NCI-H510A treated with DMSO at 0.1 percent for 48 hours (cell line): Measurements from ENCODE around the gene ZNF283.

Experiments used
- DNase-seq: peaks from one replicate; lab custom pipeline; 2025; lab: John Stamatoyannopoulos, UW

The ZNF283 gene

DNA sequence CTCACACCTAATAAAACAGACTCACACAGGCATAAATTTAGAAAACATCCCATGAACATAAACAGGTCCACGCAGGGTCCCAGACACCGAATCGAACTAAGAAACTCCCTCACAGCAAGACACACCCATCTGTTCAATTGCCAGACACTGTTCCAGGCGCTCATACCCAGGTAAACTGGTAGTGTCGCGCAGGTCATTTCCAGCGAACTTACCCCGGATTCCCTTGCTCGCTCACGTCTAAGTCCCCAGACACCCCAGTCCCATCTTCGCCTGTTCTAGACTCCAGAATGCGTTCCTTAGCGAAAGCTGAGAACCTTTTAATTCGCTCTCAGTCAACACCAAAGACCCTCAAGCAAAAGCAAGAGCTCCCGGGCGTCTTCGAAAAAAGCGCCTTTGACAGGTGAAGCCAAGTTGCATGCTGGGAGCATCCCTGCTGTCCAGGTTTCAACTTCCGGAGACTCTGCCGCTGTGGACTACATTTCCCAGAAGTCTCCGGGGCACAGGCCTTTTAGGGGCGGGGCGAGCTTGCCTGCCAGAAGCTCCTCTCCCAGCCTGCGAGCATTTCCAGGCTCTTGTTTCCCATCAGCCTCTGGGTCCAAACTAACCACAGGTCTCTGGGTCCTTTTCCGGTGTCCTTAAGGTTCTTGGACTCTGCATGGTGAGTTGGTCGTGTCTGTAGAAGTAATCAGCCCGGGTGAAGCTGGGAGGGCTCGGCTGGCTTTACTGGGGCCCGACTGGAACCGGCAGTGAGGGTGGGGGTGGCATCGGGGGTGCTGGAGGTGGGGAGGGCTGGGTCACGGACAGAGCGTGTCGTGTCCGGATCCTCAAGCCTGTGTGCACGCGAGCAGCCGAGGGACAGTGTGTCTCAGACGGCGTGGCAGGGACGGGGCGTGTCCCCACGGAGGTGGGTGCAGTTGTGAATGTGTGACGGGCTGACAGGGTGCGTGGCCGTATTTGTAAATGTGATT lies at the start of gene ZNF283:
ZNF283 (plus strand) TSS at position 535 of the 968 bp plus-strand sequence. CDS start 6,184 bp downstream, outside the sequence.
- DNase-seq = peak; percentile 75

DNA sequence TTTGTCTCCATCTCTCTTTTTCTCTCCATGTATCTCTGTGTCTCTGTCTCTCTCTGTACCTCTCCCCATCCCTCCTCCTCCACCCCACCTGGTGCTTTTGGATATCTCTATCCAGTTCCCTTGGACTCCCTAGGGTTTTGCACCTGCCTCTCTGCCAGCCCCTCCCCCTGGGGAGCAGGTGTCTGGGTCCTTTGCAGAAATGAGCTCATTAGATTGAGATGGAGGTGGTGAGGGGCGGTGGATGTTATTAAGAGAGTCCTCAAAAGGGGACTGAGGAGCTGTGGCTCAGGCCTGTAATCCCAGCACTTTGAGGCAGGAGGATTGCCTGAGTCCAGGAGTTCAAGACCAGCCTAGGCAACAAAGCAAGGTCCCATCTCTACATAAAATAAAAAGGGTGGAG lies 48.5 kb upstream of the ZNF283 start:
- peak; percentile 79 for DNase-seq

DNA sequence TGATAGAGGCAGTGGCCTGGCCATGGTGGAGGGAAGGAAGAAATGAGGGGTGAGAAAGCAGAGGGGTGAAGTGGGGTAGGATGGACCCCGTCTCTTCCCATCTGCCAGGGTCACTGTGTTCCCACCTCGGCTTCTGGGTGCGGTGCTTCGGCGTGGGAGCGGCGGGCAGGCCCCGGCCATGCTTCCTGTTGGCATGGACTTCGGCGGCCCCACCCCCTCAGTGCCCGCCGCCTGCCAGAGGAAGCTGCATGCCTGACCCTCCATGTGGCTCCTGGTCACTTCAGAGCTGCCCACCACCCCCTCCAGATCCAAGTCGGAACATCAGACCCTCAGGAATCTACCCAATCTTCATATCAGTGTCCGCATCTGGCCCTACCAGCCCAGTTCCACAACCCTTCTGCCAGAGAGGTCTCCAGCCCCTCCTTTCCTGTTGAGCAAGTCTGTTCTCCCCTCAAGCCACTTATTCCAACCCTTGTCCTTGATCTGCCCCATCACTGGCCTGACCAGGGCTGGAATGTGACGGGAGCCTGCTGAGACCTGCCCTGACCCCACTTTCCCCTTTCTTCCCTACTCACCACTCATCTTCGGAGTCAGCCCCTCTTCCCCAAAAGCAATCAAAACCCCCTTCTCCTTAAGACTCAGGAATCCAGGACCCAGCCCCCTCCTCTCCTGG lies 47.8 kb upstream of the ZNF283 start:
- DNase-seq = no peak

DNA sequence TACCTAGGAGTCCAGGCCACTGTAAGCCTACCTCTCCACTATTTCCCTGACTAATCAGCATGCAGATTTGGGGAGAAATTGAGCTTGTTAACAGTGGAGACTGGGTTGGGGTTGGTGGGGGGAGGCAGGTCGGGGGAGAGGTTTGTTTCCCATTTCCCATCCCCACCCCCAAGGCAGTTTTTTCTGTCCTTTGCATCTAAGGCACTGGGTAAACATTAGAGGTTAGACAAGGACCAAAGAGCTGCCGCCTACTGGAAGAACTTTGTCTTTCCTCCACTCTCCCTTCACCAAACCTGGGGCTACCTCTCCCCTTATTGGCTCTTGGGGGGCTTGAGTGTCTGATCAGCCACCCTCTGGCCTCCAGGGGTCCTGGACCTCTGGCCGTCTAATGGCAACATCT lies 47.3 kb upstream of the ZNF283 start:
- no peak for DNase-seq

DNA sequence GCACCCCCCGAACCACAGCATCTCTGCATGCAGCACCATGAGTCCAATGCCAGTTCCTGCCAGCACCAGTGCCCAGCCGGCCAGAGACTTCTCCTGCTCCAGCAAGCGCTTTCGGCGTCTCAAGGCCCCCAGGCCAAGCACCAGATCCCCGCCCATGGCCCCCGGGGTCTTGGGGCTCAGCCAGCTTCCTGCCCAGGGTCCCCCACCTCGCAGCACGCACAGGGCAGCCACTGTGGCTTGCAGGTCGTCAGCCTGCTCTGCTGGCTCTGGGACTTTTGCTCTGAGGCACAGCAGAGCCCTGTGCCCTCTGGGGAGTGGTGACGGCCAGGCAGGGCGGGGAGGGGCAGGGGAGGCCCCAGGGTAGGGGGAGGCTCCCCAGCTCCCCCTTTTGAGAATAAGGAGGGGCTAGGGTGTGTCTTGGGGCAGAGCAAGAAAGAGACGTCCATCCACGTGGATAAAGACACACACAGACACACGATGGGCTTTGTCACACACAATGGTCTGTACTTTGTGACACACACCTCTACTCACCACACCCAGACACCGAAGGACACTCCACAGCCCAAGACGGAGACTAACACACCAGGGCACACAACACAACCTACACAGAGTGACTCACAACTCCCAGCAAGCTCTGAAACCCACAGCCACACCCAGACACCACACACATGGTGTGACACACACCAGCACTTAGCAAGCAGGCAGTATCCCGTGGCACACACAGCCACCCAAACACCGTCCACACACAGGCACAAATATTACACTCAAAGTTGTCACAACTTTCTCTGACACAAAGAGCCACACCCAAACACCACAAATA lies 46.2 kb upstream of the ZNF283 start, which contains the start of gene KCNN4:
KCNN4 (minus strand) TSS at position 268 of the 820 bp plus-strand sequence; CDS start at position 156, 112 bp downstream.
- DNase-seq = no peak

DNA sequence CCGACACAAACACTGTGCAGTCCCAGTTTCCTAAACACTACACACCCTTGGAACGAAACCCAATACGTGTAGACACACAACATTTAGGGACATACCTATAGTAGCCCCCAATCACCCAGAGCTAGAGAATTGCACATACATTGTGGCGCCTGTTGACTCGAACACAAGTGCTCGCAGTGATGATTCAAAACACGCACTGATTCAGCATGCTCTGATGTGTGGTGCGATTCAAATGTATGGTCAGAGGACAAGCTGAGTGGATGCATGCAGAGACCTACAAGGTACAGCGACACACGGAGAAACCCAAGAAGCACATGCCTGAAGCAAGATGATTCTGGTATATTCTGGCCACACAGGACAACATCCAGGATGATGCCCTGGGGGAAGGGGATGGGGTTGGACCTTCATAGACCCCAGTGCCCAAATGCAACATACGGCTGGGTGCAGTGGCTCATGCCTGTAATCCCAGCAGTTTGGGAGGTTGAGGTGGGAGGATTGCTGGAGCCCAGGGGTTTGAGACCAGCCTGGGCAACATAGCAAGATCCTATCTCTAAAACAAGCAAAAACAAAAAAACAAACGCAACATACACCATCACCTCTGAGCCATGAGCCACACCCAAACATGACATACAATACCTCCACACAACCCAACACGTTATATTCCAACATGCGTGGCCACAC lies 45.4 kb upstream of the ZNF283 start:
- no peak for DNase-seq

DNA sequence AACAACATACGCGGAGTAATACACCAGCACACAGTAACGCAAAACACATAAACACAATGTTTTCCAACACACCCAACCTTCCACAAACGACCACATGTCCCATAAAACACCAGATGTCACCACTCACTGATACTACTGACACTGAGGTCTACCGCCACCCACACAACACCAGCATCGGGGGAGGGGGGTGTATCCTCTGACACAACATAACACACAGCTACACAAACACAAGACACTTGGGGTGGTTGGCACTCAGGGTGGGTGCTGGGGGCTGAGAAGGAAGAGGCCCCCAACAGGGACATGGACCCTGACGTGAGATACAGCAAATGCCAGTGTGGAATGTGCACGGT lies 44.8 kb upstream of the ZNF283 start:
- no peak for DNase-seq

DNA sequence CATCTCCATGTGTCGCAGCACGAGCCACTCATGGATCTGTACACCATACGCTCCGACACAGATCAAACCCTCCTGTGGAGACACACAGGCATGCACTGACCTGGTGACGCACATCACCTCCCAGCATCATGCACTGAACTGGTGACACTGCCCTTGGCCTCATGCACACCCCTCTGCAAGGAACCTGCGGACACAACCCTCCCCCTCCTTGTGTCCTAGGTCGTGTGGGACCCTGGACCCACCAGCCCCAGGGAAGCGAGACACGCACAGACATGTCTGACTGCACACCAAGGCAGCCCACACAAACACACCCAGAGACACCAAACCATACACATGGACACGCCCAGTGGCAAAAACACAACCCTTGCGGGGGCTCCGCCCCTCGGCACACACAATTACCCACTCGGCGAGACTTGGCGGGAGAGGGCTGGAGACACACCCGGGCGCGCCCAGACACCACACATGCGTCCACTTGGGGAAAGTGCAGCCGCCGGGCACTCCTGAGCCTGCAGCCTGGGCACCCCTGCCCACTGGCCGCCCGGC lies 44.4 kb upstream of the ZNF283 start:
- no peak for DNase-seq

DNA sequence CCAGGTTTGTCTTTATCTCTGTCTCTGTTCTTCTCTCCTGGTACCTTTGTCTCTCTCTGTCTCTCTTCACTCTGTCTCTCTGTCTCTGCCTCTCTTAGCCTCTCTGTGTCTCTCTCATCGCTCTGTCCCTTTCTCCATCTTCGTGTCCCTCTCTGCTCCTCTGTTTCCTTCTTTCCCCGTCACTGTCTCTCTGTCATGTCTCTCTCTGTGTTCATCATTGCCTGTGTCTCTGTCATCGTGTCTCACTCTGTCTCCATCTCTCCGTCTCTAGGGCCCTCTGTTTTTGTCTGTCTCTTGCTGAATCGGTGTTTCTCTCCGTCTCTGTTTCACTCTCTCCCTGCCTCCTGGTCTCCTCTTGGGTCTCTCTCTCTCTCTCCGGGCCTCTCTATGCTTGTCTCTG lies 43.5 kb upstream of the ZNF283 start:
- DNase-seq = no peak

DNA sequence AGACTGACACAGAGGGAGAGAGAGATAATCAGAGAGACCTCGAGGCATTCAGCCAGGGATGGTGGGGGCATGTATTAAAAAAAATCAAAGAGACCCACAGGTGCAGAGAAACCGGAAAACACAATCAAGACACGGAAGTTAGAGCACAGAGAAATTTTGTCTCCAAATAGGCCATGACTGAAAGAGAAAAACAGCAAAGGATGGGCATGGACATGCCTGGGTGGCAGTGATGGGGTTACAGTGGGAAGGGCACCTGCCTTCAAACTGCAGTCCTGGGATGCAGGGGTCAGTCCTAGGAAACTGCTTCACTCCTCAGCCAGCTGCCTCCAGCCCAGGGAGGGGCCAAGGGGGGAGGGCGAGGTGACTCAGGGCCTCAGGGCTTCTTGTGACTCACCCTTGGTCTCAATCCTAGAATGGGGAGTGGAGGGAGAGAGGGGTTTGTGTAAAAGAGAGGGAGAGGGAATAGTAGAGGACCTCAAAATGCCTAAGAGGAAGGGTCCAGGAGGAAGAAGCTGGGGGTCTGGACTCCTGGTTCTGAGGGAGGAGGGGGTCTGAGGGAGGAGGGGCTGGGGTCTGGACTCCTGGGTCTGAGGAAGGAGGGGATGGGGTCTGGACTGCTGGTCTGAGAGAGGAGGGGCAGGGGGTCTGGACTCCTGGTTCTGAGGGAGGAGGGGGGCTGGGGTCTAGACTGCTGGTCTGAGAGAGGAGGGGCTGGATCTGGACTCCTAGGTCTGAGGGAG lies 42.7 kb upstream of the ZNF283 start:
- no peak for DNase-seq

DNA sequence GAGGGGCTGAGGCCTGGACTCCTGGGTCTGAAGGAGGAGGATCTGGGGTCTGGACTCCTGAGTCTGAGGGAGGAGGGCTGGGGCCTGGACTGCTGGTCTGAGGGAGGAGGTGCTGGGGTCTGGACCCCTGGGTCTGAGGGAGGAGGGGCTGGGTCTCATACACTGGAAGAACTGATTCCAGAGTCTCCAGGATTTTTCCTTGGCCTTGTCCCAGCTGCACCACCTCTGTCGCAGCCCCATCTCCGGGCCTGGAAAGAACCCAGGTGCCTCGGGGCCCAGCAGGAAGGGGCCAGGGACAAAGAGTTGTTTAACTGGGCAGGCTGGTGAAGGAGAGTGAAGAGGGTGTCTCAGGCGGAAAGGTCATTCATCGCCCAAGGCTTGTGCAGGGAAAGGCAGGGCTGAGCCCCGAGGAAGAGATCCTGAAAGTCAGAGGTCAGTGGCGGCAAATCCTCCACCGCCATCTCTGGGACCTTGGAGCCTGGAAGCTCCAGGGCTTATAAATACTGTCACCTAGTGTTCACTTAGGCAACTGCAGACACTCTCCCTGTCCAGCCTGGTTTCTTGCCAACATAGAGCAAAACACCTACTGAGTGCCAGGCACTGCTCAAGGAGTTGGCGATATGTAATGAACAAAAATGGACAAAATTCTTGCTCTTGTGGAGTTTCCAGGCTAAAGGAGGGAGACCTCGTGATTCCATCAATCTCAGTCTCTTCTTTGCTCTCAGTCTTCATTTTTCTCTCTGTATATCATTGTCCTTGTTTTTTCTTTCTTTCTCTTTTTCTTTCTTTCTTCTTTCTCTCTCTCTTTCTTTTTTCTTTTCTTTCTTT lies 41.9 kb upstream of the ZNF283 start:
- peak; percentile 53 for DNase-seq

DNA sequence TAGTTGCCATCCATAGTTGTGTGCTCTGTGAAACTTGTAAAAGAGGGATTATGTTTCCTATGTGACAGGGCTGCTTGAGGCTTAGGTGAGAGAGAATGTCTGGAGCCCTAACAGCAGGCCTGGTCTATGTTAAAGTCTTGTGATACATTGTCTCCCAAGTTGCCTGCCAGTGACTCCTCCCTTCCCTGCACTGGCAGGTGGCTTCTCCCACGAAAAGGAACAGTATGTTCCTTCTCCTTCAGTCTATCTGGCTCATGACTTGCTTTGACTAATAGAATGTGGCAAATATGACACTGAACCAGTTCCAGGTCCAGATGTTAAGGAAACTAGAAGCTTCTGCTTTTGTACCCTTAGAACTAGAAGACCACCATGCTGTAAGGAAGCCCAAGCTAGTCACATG lies 40.5 kb upstream of the ZNF283 start:
- DNase-seq = no peak

DNA sequence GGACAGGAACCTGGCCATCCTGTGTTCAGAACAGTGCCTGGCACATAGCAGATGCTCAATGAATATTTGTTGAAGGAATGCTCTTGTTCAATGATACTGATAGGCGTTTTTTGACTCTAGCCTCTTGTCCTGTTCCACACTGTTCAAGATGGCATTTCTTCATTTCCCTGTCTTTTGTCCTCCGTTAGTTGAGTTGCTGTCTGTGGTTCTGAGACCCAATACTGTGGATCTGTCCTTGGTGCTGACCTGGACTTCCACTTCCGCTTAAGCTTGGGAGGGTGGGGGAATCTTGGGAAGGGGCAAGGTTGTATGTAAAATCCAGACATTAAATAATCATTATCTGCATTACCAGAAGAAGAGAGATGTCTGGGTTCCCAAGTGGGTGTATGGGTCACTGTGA lies 38.1 kb upstream of the ZNF283 start:
- DNase-seq = no peak

DNA sequence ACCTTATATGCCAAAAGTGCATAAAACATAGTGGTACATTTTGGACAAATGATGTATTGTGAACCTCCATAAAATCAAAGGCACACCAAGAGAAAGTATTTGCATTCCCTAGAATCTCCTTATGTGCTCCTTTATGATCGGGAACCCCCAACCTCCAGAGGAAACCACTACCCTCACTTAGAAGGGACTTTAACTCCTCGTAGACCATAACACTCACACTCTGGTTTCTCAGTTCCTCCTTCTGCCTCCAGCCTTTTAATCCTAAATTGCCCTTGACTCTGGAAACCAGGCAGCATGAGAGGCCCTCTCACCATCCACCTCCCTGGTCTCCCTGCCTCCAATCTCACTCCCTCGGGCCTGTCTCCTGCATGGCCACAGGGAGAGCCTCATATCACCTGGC lies 36.5 kb upstream of the ZNF283 start:
- DNase-seq = no peak

DNA sequence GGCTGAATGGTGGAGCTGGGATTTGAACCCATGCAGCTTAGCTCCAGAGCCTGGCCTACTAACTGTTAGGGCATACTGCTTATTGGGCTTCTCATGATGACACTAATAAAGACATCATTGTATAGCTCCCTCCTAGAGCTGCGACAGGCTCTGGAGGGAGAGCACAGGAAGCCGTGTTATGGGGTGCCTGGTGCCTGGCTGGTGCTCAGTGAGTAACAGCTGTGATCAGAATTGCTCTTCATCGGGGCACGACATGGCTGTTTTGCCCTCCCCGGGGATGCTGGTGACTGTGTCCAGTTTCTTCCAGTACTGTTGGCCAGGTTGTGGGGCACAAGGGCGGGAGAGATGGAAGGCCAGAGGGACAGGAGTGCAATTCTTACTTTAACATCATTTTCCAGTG lies 30.0 kb upstream of the ZNF283 start:
- no peak for DNase-seq

DNA sequence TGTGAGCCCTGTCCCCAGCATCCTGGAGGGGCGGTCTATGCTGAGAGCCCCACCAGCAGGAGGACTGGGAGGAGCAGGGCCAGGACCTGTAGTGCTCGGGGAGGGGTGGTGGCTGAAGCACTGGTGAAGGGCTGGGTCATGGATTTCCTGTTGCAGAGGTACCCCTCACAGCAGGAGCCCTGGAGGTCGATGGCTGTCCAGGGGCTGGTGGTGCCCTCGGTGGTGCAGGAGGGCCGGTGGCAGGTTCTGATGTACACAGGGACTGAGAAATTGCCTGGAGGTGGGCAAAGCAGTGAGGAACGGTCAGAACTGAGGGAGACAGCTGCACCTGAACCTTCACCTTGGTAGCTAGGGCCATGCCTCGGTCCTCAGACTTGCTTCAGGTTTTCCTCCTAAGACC lies 29.6 kb upstream of the ZNF283 start:
- no peak for DNase-seq

DNA sequence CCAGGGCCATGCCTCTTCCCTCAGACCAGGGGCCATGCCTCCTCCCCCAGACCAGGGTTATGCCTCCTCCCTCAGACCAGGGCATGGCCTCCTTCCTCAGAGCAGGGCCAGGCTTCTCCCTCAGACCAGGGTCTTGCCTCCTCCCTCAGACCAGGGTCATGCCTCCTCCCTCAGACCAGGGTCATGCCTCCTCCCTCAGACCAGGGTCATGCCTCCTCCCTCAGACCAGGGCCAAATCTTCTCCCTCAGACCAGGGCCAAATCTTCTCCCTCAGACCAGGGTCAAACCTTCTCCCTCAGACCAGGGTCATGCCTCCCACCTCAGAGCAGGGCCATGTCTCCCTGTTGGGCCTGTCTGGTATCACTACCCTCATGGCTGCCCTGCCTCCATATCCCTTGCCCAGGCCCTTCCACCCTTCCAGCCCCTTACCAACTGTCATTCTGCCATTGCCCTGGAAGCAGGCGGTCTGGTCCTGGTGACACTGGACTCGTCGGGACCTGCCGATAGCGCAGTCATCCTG lies 29.0 kb upstream of the ZNF283 start:
- DNase-seq = no peak

DNA sequence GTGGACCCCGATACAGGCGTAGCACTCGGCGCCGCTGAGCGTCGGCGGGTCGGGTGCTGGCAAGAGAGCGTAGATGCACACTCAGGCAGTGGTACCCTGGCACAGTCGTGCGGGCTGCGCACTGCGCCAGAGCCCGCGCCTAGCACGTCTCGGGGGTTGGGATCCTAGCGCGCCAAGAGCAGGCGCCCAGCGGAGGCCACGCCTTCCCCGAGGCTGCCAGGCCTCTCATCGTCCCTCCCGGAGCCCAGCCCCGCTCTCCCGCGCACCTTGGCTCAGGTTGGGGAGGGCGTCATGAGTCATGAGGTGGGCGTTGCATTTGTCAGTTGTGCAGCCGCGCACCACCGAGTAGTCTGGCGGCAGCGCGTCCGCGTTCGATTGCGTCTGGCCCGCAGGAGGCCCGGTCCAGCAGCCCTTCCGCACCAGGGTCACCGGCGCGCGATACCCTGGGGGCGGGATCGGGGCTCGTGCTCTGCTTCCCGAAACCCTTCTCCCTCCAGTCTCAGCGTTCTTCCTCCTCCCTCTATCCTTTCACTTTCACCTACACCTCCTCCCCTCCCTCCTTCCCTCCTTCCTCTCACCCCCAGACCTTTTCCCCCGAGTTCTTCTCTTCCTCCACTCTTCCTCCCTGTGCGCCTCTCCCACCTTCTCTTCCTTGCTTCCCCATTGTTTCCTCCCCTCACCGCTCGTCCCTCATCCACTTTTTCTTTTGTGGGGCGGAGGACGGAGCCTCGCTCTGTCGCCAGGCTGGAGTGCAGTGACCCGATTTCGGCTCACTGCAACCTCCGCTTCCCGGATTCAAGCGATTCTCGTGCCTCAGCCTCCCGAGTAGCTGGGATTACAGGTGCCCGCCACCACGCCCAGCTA lies 28.3 kb upstream of the ZNF283 start:
- DNase-seq = peak; percentile 38
